Amygdala (tissue), 56 donors: ENCODE data around the gene CFD.
"Not testable (repeated sequence)": the region's sequence is repeated elsewhere in the genome, so short reads cannot be mapped to it uniquely, and the experiment has no call there.

Experiments used
- DNase-seq, 56 donors: peaks; one replicate each; lab custom pipeline; 2025; lab: John Stamatoyannopoulos, UW

The CFD gene

DNA sequence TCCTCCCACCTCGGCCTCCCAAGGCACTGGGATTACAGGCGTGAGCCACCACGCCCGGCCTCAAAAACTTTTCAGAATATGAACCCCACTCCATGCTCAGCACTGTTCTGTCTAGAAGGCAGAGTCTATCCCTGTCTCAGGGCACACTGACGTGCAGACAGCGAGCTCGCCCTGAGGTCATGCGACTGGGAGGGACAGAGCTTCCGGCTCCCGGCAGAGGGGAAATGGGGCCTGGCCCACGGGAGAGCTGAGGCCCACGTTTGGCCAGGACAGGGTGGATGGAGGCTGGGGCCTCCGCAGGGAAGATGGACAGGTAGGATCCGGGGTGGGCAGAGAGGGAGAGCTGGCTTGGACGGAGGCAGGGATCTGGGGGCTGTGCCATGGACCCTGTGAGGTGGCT is 34.6 kb upstream of the CFD start:
- DNase-seq = no peak

DNA sequence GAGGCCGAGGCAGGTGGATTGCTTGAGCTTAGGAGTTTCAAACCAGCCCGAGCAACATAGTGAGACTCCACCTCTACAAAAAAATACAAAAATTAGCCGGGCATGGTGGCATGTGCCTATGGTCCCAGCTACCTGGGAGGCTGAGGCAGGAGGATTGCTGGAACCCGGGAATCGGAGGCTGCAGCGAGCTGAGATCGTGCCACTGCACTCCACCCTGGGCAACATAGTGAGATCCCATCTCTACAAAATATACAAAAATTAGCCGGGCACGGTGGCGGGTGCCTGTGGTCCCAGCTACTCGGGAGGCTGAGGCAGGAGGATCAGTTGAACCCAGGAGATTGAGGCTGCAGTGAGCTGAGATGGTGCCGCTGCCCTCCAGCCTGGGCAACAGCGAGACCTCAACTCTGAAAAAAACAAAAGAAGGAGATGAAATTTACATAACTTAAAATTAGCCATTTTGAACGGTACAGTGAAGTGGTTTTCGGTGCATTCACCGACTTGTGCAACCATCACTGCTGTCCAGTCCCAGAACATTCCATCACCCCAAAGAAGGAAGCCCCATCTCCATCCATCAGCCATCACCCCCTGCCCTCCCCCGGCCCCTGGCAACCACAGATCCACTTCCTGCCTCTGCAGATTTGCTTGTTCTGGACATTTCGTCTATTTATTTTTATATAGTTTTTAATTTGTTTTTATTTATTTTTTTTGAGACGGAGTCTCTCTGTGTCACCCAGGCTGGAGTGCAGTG is 33.4 kb upstream of the CFD start:
- no peak for DNase-seq

DNA sequence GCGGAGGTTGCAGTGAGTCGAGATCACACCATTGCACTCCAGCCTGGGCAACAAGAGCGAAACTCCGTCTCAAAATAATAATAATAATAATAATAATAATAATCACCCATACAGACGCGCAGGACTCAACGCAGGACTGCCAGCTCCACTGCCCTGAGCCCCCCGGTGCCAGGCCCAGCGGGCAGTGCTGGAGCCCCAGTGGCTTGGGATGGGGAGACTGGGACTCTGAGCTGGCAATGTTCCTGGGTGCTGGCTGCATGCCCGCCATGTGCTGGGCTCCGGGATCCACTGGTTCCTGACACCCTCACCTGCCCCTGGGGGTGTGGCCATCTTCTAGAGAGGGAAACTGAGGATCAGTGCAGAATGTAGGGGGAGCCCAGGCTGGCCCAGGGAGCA is 32.2 kb upstream of the CFD start:
- no peak for DNase-seq

DNA sequence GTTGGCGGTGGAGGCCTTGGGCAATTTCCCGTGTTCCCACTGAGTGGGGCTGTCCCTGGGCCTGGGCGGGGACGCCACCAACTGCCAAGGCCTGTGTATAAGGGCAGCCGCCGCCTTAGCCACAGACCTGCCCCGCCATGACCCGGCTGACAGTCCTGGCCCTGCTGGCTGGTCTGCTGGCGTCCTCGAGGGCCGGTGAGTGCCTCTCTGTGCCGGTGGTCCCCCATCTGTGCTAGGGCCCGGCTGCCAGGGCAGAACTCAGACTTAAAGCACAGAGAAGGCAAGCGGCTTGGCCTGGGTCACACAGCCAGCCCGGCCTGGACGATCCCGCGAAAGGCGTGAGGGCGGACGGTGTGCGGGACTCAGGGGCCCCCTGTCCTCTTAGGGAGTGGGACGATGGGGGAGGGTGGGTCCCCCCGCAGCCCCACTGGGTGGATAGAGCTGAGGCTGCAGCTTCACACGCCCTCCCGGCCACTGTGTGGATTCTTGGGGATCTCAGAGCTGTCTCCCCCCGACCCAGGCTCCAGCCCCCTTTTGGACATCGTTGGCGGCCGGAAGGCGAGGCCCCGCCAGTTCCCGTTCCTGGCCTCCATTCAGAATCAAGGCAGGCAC is 31.6 kb upstream of the CFD start, which contains the start of gene AZU1:
AZU1 (plus strand) TSS at position 128 of the 612 bp plus-strand sequence; CDS start at position 138, 10 bp downstream.
- no peak for DNase-seq

DNA sequence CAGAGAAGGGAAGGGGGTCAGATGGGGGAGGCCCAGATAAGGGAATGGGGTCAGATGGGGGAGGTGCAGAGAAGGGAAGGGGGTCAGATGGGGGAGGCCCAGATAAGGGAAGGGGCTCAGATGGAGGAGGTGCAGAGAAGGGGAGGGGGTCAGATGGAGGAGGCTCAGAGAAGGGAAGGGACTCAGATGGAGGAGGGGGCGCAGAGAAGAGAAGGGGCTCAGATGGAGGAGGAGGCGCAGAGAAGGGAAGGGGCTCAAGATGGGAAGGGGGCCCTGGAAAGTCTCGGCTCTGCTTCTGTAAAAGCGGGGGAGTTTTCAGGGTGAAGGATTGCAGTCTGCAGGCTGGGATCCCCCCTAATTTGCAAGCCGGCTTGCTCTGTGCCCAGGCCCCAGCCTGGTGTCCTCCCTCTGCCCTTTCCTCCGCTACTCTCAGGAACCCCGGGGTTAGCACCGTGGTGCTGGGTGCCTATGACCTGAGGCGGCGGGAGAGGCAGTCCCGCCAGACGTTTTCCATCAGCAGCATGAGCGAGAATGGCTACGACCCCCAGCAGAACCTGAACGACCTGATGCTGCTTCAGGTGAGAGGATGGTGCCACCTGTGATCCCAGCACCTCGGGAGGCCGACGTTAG is 30.2 kb upstream of the CFD start:
- no peak for DNase-seq

DNA sequence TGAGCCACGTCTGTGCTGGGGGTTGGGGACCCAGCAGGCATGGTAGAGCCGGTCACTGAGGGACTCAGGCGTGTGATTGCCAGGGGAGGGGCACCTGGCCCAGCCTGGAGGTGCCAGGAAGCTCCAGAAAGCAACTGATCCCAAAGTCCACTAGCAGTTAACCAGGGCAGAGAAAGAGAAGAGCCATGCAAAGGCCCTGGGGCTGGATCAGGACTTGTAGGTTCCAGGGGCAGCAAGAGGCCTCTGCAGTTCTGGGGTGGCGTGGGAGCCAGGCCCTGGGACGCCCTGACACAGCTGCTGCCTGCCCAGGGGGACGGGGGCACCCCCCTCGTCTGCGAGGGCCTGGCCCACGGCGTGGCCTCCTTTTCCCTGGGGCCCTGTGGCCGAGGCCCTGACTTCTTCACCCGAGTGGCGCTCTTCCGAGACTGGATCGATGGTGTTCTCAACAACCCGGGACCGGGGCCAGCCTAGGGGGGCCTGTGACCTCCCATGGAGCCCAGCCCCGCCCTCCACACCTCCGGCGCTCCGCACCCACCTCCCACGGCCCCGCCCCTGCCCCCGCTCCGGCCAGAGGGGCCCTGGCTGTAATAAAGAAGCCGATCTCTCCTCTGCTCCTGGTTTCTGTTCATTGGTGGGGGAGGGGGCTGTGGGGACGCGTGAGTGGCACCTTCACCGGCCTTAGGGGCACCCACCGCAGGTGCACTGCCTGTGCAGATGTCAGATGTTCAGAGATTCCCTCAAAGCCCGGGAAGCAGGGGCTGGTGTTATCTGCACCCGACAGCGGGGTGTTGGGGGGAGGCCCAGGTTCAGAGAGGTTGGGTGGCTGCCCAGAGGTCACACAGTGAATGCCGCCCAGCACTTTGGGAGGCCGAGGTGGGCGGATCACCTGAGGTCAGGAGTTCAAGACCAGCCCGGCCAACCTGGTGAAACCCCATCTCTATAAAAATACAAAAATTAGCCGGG is 27.8 kb upstream of the CFD start:
- no peak for DNase-seq

DNA sequence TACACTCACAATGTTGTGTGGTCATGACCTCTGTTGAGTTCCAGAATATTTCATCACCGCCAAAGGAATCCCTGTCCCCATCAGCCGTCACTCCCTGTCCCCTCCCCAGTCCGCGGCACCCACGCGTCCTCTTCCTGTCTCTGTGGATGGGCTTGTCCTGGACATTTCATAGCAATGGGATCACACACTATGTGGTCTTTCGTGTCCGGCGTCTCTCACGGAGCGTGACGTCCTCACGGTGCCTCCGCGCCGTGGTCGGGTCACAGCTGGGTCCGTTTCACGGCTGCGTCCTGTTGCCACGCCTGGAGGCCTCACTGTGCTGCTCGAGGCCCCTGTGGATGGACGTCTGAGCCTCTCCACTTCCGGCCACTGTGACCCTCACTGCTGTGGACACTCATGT is 25.2 kb upstream of the CFD start:
- no peak for DNase-seq

DNA sequence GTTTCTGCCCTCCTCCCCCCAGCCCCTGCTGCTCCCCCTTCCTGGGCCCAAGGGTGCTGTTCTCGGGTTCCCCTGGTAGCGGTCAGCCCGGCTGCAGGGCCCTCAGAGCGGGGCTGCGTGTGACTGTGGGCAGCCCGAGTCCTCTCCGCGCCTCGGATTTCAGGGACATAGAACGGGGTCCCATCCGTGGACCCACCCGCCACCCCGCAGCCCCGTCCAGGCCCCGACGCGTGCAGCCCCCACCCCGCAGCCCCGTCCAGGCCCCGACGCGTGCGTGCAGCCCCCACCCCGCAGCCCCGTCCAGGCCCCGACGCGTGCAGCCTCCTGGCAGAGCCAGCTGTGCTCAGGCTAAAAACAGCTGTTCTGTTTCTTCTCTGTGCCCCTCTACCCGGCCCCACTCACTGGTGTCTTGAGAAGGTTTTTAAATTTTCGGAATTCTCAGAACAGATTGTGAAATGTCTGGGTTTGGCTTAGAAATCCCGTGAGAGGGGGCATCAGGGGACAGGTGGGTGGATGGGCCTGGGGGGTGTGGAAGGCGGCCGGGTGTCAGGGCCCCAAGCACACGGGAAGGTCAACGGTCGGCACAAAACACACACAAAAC is 24.2 kb upstream of the CFD start:
- no peak for DNase-seq

DNA sequence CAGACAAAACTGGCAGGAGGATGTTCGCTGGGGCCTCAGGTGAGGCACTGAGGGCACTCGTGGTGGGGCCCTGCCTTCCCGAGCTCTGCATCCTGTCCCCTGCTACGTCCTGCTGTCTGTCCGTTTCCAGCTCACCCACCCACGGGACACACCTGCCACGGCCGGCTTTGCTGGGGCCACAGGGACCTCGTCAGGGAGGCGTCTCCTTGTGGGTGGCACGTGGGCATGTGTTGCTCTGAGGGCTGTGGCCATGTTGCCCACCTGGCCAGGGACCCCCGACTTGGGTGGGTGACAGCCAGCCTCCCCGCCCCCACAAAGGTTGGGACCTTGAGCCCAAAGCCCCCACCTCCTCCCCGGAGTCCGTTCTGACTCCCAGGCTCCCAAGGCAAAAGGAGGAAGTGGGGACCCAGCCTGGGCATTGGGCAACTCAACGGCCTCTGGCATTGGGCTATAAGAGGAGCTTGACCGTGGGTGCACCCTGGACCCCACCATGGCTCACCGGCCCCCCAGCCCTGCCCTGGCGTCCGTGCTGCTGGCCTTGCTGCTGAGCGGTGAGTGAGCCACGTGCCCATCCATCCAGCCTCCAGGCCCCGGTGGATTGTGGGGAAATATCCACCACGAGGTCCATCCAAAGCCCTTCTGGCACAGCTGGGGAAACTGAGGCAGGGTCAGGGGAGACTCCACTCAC is 18.8 kb upstream of the CFD start, which contains the start of gene PRTN3:
PRTN3 (plus strand) TSS at position 481 of the 688 bp plus-strand sequence; CDS start at position 491, 10 bp downstream.
- DNase-seq = no peak

DNA sequence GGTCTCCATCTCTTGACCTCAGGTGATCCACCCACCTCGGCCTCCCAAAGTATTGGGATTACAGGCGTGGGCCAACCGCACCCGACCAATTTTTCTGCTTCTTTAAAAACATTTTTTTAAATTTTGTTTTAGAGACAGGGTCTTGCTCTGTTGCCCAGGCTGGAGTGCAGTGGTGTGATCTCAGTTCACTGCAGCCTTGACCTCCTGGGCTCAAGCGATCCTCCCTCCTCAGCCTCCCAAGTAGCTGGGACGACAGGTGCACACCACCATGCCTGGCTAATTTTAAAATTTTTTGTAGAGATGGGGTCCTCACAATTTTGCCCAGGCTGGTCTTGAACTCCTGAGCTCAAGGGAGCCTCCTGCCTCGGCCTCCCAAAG is 16.7 kb upstream of the CFD start:
- DNase-seq = not testable (repeated sequence)

DNA sequence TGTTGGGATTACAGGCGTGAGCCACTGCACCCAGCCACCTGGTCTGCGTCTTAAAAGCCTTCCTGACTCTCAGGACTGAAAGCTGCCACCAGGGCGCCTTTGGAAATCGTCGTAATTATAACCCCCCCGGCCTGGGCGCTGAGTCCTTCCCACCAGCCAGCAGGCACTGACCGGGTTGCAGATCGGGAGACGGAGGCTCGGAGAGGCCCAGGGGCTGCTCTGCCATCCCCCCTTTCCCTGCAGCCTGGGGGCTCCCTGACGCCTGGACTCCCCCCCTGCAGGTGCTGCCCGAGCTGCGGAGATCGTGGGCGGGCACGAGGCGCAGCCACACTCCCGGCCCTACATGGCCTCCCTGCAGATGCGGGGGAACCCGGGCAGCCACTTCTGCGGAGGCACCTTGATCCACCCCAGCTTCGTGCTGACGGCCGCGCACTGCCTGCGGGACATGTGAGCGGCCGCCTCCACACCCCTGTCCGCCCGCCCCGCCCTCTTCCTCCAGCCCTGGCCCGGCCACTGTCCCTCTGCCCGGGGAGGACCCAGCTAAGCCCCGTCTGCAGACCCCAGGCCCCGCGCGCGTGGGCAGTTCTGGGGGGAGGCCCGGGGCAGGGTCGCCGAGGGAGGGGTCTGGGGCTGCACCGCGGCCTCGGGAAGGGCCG is 16.2 kb upstream of the CFD start:
- DNase-seq = peak in 1 of 56 donors; percentile 52

DNA sequence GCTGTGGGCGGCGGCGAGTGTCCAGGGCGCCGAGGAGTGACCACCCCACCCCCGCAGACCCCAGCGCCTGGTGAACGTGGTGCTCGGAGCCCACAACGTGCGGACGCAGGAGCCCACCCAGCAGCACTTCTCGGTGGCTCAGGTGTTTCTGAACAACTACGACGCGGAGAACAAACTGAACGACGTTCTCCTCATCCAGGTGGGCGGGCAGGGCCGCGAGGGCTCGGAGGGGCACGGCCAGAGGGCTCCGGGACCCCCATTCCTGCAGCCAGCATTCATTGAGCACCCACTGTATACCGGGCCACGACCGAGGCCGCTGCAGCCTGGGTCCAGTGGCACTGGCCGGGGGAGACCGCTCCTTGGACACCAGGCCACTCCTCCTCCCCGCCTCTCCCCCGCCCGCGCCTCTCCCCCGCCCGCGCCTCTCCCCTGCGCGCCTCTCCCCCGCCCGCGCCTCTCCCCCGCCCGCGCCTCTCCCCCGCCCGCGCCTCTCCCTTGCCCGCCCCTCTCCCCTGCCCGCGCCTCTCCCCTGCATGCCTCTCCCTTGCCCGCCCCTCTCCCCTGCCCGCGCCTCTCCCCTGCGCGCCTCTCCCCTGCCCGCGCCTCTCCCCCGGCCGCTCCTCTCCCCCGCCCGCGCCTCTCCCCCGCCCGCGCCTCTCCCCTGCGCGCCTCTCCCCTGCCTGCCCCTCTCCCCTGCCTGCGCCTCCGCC is 15.5 kb upstream of the CFD start:
- peak in 1 of 56 donors; percentile 52 for DNase-seq

DNA sequence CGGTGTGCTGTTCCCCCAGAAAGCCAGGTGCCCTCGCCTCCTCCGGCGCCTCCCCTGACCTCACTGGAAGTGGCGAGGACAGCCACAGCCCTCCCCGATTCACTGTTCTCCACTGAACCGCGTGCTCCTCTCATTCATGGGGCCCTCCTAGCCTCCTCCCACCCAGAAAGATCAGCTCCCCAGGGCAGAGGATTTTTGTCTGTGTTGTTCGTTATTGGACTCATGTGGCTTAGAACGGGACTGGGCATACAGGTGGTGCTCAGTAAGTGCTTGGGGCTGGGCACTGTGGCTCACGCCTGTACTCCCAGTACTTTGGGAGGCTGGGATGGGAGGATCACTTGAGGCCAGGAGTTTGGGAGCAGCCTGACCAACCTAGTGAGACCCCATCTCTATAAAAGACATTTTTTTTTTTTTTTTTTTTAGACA is 14.9 kb upstream of the CFD start:
- DNase-seq = no peak

DNA sequence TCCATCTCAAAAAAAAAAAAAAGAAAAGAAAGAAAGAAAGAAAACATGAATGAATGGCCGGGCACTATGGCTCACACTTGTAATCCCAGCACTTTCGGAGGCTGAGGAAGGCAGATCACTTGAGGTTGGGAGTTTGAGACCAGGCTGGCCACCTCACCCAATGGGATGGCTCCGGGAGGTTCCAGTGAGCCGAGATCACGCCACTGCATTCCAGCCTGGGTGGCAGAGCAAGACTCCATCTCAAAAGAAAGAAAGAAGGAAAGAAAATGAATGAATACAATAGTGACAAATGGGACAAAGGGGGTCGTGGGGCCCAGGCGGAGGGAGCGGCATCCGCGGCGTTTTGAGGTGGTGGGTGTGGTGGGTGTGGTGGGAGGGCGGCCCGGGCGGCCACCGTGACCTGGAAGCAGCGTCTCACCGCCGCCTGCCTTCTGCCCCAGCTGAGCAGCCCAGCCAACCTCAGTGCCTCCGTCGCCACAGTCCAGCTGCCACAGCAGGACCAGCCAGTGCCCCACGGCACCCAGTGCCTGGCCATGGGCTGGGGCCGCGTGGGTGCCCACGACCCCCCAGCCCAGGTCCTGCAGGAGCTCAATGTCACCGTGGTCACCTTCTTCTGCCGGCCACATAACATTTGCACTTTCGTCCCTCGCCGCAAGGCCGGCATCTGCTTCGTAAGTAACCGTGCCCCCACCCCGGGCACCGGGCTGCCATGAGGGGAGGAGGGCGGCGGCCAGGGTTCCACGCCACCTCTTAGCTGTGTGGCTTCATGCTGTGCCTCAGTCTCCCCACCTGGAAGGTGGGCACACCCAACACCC is 13.6 kb upstream of the CFD start:
- DNase-seq = no peak

DNA sequence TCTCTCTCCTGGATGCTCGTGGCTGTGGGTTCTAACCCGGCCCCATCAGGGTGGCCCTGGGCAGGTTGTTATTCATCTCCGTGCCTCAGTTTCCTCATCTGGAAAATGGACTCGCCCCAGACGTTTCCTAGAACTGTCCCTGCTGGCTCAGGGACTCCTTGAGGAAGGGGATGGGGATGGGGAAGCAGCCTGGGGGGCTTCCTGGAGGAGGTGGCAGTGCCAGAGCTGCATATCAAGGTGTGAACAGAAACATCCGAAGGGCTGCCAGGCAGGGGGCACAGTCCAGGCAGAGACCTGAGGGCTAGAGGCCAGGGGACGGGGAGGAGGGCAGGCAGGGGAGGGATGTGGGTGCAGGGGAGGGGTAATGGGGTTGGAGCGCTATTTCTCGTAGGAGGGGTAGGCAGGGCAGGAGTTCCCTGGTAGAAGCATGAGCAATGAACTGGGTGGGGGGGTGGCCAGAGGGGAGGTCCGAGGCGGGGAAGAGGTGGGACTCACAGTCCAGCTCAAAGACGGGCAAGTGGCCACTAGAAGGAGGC is 11.0 kb upstream of the CFD start:
- no peak for DNase-seq

DNA sequence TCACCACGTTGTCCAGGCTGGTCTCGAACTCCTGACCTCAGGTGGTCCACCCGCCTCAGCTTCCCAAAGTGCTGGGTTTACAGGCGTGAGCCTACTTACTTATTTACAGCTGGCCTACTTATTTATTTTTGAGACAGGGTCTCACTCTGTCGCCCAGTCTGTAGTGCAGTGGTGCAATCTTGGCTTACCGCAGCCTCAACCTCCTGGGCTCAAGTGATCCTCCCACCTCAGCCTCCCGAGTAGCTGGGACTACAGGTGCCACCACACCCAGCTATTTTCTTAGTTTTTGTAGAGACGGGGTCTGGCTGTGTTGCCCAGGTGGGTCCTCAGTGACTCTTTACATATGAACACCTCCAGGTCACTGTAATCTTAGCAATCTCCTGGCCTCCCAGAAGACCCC is 10.3 kb upstream of the CFD start:
- DNase-seq = not testable (repeated sequence)
